SK-N-SH (cell line): ENCODE data around the gene PLXND1. TPM values are rescaled to one million over a fixed set of nuclear protein-coding genes. Genes with fewer than 3 reads are reported as not detected.

Experiments
- CTCF ChIA-PET: fragments of 300-600, 350-600 bp; formaldehyde crosslinking; extraction: SDS; loops from one replicate; lab custom pipeline; 2021; lab: Yijun Ruan, JAX
- POLR2A ChIA-PET: fragments of 350-600 bp; sonication (Branson Sonifier 250); formaldehyde crosslinking; extraction: SDS; loops from one replicate; lab custom pipeline; 2020; ENCODE audit warnings: antibody characterized with exemption, inconsistent platforms; lab: Yijun Ruan, JAX
- DNase-seq: peaks from one replicate; pipeline ENCODE4 v3.0.0; 2012
- H2AFZ ChIP-seq: fragments of 200-600 bp; sonication (generic); 2 replicates; pipeline ENCODE4 v1.8.1; 2016; ENCODE audit warnings: antibody characterized with exemption, mild to moderate bottlenecking, low read depth
- H3F3A ChIP-seq: fragments of 200-600 bp; sonication (generic); replicated peaks from 2 replicates; pipeline ENCODE3; 2016; ENCODE audit warnings: antibody characterized with exemption, mild to moderate bottlenecking; ENCODE audit not compliant: insufficient read depth
- H3K27ac ChIP-seq, 2 experiments: fragments of 200-500 bp in 1 of 2; fragments of 200-600 bp in 1 of 2; sonication (Bioruptor generic) in 1 of 2; sonication (generic), shearing (Covaris generic) in 1 of 2; 2 replicates each; pipeline versions ENCODE4 v1.5.1 to v1.6.1; 2014 to 2016; ENCODE audit warnings: low read depth in 2 of 2, inconsistent platforms in 1 of 2, low read length in 1 of 2, mild to moderate bottlenecking in 1 of 2, mixed read lengths in 1 of 2
- H3K27me3 ChIP-seq: fragments of 200-600 bp; sonication (generic), shearing (Covaris generic); 2 replicates; pipeline ENCODE4 v1.6.1; 2016; ENCODE audit warnings: mixed run types; ENCODE audit not compliant: insufficient read depth
- H3K36me3 ChIP-seq, 2 experiments: fragments of 200-500 bp in 1 of 2; fragments of 200-600 bp in 1 of 2; sonication (Bioruptor generic) in 1 of 2; sonication (generic) in 1 of 2; replicated peaks in 1 of 2; 2 replicates each; pipeline versions ENCODE3 to v1.5.1; 2014 to 2016; ENCODE audit warnings: low read length in 1 of 2, mild to moderate bottlenecking in 1 of 2; ENCODE audit not compliant: insufficient read depth in 2 of 2, control insufficient read depth in 1 of 2
- H3K4me1 ChIP-seq, 2 experiments: fragments of 200-500 bp in 1 of 2; fragments of 200-600 bp in 1 of 2; sonication (Bioruptor generic) in 1 of 2; sonication (generic), shearing (Covaris generic) in 1 of 2; 2 replicates each; pipeline versions ENCODE4 v1.5.1 to v1.6.1; 2014 to 2016; ENCODE audit warnings: low read depth in 1 of 2, low read length in 1 of 2, mixed run types in 1 of 2; ENCODE audit not compliant: insufficient read depth in 2 of 2, control insufficient read depth in 1 of 2
- H3K4me2 ChIP-seq: fragments of 200-600 bp; sonication (generic), shearing (Covaris generic); 2 replicates; pipeline ENCODE4 v1.6.1; 2017; ENCODE audit warnings: mixed run types
- H3K4me3 ChIP-seq, 2 experiments: fragments of 200-500 bp in 1 of 2; fragments of 200-600 bp in 1 of 2; sonication (Bioruptor generic) in 1 of 2; sonication (generic), shearing (Covaris generic) in 1 of 2; 2 replicates each; pipeline versions ENCODE4 v1.5.1 to v1.8.1; 2014 to 2016; ENCODE audit warnings: low read depth in 2 of 2, inconsistent platforms in 1 of 2, low read length in 1 of 2, mild to moderate bottlenecking in 1 of 2, mixed read lengths in 1 of 2, moderate library complexity in 1 of 2
- H3K79me2 ChIP-seq: fragments of 200-600 bp; sonication (generic); 2 replicates; pipeline ENCODE4 v1.8.1; 2017; ENCODE audit warnings: mild to moderate bottlenecking; ENCODE audit not compliant: insufficient read depth
- H3K9ac ChIP-seq: fragments of 200-600 bp; sonication (generic); 2 replicates; pipeline ENCODE4 v1.6.1; 2017; ENCODE audit warnings: mixed run types
- H3K9me2 ChIP-seq: fragments of 200-600 bp; sonication (generic); 2 replicates; pipeline ENCODE4 v1.6.1; 2017; ENCODE audit warnings: mixed run types
- H3K9me3 ChIP-seq: fragments of 200-600 bp; sonication (generic); 2 replicates; pipeline ENCODE4 v1.6.1; 2017; ENCODE audit warnings: mixed run types, mild to moderate bottlenecking, moderate library complexity
- H4K20me1 ChIP-seq: fragments of 200-600 bp; sonication (generic); 2 replicates; pipeline ENCODE4 v1.6.1; 2017; ENCODE audit warnings: mild to moderate bottlenecking, mixed run types; ENCODE audit not compliant: insufficient read depth
- CTCF ChIP-seq: fragments of 200-600 bp; sonication (generic); IDR thresholded peaks from 2 replicates; pipeline ENCODE4 v1.6.1; 2017; ENCODE audit warnings: antibody characterized with exemption, mild to moderate bottlenecking, moderate library complexity
- ELF1 ChIP-seq: IDR thresholded peaks from 2 replicates; pipeline ENCODE4 v1.4.0; 2012
- FOSL2 ChIP-seq: IDR thresholded peaks from 2 replicates; pipeline ENCODE4 v1.4.0; 2012; ENCODE audit warnings: low read depth, mild to moderate bottlenecking, moderate library complexity, borderline replicate concordance
- FOXJ3 ChIP-seq: sonication (generic); formaldehyde crosslinking; IDR thresholded peaks from 2 replicates; pipeline ENCODE4 v1.5.1; 2020; ENCODE audit warnings: mild to moderate bottlenecking, missing genetic modification reagents
- FOXM1 ChIP-seq: IDR thresholded peaks from 2 replicates; pipeline ENCODE4 v1.4.0; 2012; ENCODE audit warnings: low read depth, mild to moderate bottlenecking
- GATA2 ChIP-seq: sonication (generic); formaldehyde crosslinking; IDR thresholded peaks from 2 replicates; pipeline ENCODE4 v1.5.0; 2020; ENCODE audit warnings: mild to moderate bottlenecking, missing genetic modification reagents
- JUND ChIP-seq: IDR thresholded peaks from 2 replicates; pipeline ENCODE4 v1.4.0; 2012
- MAX ChIP-seq: IDR thresholded peaks from 2 replicates; pipeline ENCODE4 v1.4.0; 2012; ENCODE audit warnings: low read depth
- MEF2A ChIP-seq: IDR thresholded peaks from 2 replicates; pipeline ENCODE4 v1.4.0; 2012; ENCODE audit warnings: low read depth, borderline replicate concordance
- MXI1 ChIP-seq: IDR thresholded peaks from 2 replicates; pipeline ENCODE4 v1.6.1; 2012; ENCODE audit warnings: mild to moderate bottlenecking, low read depth, low read length, improper control_type of control experiment
- NFIC ChIP-seq: IDR thresholded peaks from 2 replicates; pipeline ENCODE4 v1.4.0; 2012; ENCODE audit warnings: borderline replicate concordance
- NRF1 ChIP-seq: IDR thresholded peaks from 2 replicates; pipeline ENCODE4 v1.6.1; 2012; ENCODE audit warnings: low read depth, mild to moderate bottlenecking, low read length
- PBX3 ChIP-seq: IDR thresholded peaks from 2 replicates; pipeline ENCODE4; 2012
- RFX5 ChIP-seq: IDR thresholded peaks from 2 replicates; pipeline ENCODE4 v1.6.1; 2012; ENCODE audit warnings: mild to moderate bottlenecking, improper control_type of control experiment, low read length
- SMC3 ChIP-seq: IDR thresholded peaks from 2 replicates; pipeline ENCODE4 v1.6.1; 2012; ENCODE audit warnings: low read depth, low read length, improper control_type of control experiment
- TCF12 ChIP-seq: IDR thresholded peaks from 2 replicates; pipeline ENCODE4 v1.4.0; 2012
- TEAD4 ChIP-seq: IDR thresholded peaks from 2 replicates; pipeline ENCODE4 v1.4.0; 2012; ENCODE audit warnings: mild to moderate bottlenecking, borderline replicate concordance; ENCODE audit not compliant: insufficient read depth
- WGBS: methylation state at CpG from one replicate; pipeline ENCODE4 v1.1.6; 2017; ENCODE audit warnings: low lambda C conversion rate; 5-methylcytosine and 5-hydroxymethylcytosine counted together
- polyA plus RNA-seq, 3 experiments: library from polyadenylated mRNA; depleted of rRNA; stranded (reverse); fragments of >200 nt; gene quantifications; 2 replicates each; pipeline ENCODE4 v1.2.3, GENCODE V29; 2012
- TF ChIP-seq, protein P1 (sequence below): IDR thresholded peaks from 2 replicates; pipeline ENCODE4 v1.4.0; 2012; ENCODE audit warnings: low read depth, borderline replicate concordance
- TF ChIP-seq, protein P2 (sequence below): IDR thresholded peaks from 2 replicates; pipeline ENCODE4 v1.4.0; 2012; ENCODE audit warnings: low read depth, borderline replicate concordance
- TF ChIP-seq, protein P3 (sequence below): IDR thresholded peaks from 2 replicates; pipeline ENCODE4 v1.6.1; 2012; ENCODE audit warnings: mild to moderate bottlenecking, low read depth, low read length, moderate library complexity

PLXND1 gene
- polyA plus RNA-seq, 1 of the 3 experiments (the other 2 are of a cell fraction) = 53.5 TPM

- TF ChIP-seq GATA2 = no peak
- no peak for TF ChIP-seq FOSL2
- TF ChIP-seq, protein P1, sequence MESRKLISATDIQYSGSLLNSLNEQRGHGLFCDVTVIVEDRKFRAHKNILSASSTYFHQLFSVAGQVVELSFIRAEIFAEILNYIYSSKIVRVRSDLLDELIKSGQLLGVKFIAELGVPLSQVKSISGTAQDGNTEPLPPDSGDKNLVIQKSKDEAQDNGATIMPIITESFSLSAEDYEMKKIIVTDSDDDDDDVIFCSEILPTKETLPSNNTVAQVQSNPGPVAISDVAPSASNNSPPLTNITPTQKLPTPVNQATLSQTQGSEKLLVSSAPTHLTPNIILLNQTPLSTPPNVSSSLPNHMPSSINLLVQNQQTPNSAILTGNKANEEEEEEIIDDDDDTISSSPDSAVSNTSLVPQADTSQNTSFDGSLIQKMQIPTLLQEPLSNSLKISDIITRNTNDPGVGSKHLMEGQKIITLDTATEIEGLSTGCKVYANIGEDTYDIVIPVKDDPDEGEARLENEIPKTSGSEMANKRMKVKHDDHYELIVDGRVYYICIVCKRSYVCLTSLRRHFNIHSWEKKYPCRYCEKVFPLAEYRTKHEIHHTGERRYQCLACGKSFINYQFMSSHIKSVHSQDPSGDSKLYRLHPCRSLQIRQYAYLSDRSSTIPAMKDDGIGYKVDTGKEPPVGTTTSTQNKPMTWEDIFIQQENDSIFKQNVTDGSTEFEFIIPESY = no peak
- TF ChIP-seq CTCF = no peak
- no peak for TF ChIP-seq FOXM1
- TF ChIP-seq MXI1 = no peak
- TF ChIP-seq MEF2A = no peak
- TF ChIP-seq, protein P2, sequence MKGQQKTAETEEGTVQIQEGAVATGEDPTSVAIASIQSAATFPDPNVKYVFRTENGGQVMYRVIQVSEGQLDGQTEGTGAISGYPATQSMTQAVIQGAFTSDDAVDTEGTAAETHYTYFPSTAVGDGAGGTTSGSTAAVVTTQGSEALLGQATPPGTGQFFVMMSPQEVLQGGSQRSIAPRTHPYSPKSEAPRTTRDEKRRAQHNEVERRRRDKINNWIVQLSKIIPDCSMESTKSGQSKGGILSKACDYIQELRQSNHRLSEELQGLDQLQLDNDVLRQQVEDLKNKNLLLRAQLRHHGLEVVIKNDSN = no peak
- no peak for TF ChIP-seq PBX3
- TF ChIP-seq NRF1 = no peak
- no peak for TF ChIP-seq MAX
- TF ChIP-seq NFIC = no peak
- TF ChIP-seq FOXJ3 (CRISPR knock-in tag) = no peak
- TF ChIP-seq RFX5 = no peak
- no peak for TF ChIP-seq ELF1
- no peak for TF ChIP-seq TEAD4
- TF ChIP-seq, protein P3, sequence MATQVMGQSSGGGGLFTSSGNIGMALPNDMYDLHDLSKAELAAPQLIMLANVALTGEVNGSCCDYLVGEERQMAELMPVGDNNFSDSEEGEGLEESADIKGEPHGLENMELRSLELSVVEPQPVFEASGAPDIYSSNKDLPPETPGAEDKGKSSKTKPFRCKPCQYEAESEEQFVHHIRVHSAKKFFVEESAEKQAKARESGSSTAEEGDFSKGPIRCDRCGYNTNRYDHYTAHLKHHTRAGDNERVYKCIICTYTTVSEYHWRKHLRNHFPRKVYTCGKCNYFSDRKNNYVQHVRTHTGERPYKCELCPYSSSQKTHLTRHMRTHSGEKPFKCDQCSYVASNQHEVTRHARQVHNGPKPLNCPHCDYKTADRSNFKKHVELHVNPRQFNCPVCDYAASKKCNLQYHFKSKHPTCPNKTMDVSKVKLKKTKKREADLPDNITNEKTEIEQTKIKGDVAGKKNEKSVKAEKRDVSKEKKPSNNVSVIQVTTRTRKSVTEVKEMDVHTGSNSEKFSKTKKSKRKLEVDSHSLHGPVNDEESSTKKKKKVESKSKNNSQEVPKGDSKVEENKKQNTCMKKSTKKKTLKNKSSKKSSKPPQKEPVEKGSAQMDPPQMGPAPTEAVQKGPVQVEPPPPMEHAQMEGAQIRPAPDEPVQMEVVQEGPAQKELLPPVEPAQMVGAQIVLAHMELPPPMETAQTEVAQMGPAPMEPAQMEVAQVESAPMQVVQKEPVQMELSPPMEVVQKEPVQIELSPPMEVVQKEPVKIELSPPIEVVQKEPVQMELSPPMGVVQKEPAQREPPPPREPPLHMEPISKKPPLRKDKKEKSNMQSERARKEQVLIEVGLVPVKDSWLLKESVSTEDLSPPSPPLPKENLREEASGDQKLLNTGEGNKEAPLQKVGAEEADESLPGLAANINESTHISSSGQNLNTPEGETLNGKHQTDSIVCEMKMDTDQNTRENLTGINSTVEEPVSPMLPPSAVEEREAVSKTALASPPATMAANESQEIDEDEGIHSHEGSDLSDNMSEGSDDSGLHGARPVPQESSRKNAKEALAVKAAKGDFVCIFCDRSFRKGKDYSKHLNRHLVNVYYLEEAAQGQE = no peak
- no peak for TF ChIP-seq JUND
- TF ChIP-seq TCF12 = no peak
- TF ChIP-seq SMC3 = no peak
- TF ChIP-seq, all 33 proteins: peak for 0
- CTCF ChIA-PET = interaction anchor here (0.6 to 1.0 kb wide), 2 partner anchors 14 to 213 kb away, joined by 3 to 5 read pairs; no protein-coding TSS in a partner anchor
- no peak overlapping the region for H3K27ac ChIP-seq
Measured at GRCh38 chr3:129613367-129613740, 6.9 kb upstream of the PLXND1 start.

More at GRCh38 chr3:129613367-129613740, 6.9 kb upstream of the PLXND1 start:
- H3K9me2 ChIP-seq = no peaks in the 10 kb centered on the region
- no peaks in the 10 kb centered on the region for H3K36me3 ChIP-seq
- no peaks in the 10 kb centered on the region for H3K79me2 ChIP-seq
- H3K4me3 ChIP-seq = no peak overlapping the region
- no peaks in the 10 kb centered on the region for H3K9me3 ChIP-seq
- H3K4me2 ChIP-seq = no peak overlapping the region
- H3K27me3 ChIP-seq = no peaks in the 10 kb centered on the region
- peaks cover 9% of the 10 kb centered on the region for H3F3A ChIP-seq
- H3K9ac ChIP-seq = no peak overlapping the region
- H2AFZ ChIP-seq = no peak overlapping the region
- peaks cover 3 to 7% of the 10 kb centered on the region in 2 experiments; a peak in 1 of 4 replicates for H3K4me1 ChIP-seq
- no peaks in the 10 kb centered on the region for H4K20me1 ChIP-seq
- WGBS = 89% methylated on average over 3 of the region's 3 CpGs
- no peak for DNase-seq
- POLR2A ChIA-PET = no interaction called here
